GM12878 (cell line): Measurements from ENCODE around the gene MYH6. TPM values are rescaled to one million over a fixed set of nuclear protein-coding genes. Genes with fewer than 3 reads are reported as not detected.

Experiments used
- ATAC-seq: fragments of 200-7000 bp; cut with Tn5 transposase; 3 replicates; pipeline ENCODE4 v1.9.1; 2020; ENCODE audit warnings: mild to moderate bottlenecking, moderate library complexity
- BruUV-seq: library from RNA; stranded (reverse); fragments of 400-500 nt; replicated peaks from 2 replicates; lab custom pipeline; 2021; lab: Mats Ljungman, UMichigan
- CTCF ChIA-PET: fragments of 300-600 bp; sonication (Branson Sonifier 250); formaldehyde crosslinking; extraction: SDS; loops from one replicate; lab custom pipeline; 2021; ENCODE audit warnings: inconsistent platforms; lab: Yijun Ruan, JAX
- POLR2A ChIA-PET: fragments of 350-600 bp; formaldehyde crosslinking; extraction: SDS; loops from one replicate; lab custom pipeline; 2021; ENCODE audit warnings: inconsistent platforms; lab: Charles Lee
- RAD21 ChIA-PET: fragments of 300-600 bp; sonication (Branson Sonifier 250); formaldehyde crosslinking; loops from one replicate; lab custom pipeline; 2023; ENCODE audit warnings: antibody characterized with exemption; ENCODE audit not compliant: unreplicated experiment; lab: Charles Lee
- SMC1A ChIA-PET: fragments of 300-600 bp; sonication (Branson Sonifier 250); formaldehyde crosslinking; loops from one replicate; lab custom pipeline; 2023; ENCODE audit not compliant: unreplicated experiment, uncharacterized antibody; lab: Charles Lee
- DNase-seq: peaks from one replicate; pipeline ENCODE4 v3.0.0-alpha.2; 2011; ENCODE audit warnings: low read depth, low spot score
- FAIRE-seq: peaks from 3 replicates; lab custom pipeline; 2011; peaks lifted over from hg19 to GRCh38; lab: Jason Lieb, UNC
- H2AFZ ChIP-seq: 2 replicates; pipeline ENCODE4 v1.6.0; 2011; ENCODE audit warnings: low read depth, low read length, control low read depth; ENCODE audit not compliant: control insufficient read depth
- H3K27ac ChIP-seq: 2 replicates; pipeline ENCODE4 v1.5.1; 2011; ENCODE audit warnings: control low read depth; ENCODE audit not compliant: control insufficient read depth, insufficient read depth
- H3K27me3 ChIP-seq, 2 experiments: replicated peaks in 1 of 2; 2 replicates each; pipeline versions ENCODE4 v1.6.0 to v1.6.1; 2011; ENCODE audit warnings: low read length in 1 of 2; ENCODE audit not compliant: control insufficient read depth in 2 of 2, insufficient read depth in 2 of 2
- H3K36me3 ChIP-seq, 2 experiments: 2 replicates each; pipeline ENCODE4 v1.5.1; 2011; ENCODE audit warnings: low read length in 1 of 2; ENCODE audit not compliant: control insufficient read depth in 2 of 2, insufficient read depth in 2 of 2
- H3K4me1 ChIP-seq: 2 replicates; pipeline ENCODE4 v1.6.1; 2011; ENCODE audit warnings: mild to moderate bottlenecking, low read length, moderate library complexity, mixed read lengths; ENCODE audit not compliant: control insufficient read depth, insufficient read depth
- H3K4me2 ChIP-seq: 2 replicates; pipeline ENCODE4 v1.6.0; 2011; ENCODE audit warnings: control low read depth; ENCODE audit not compliant: control insufficient read depth, insufficient read depth
- H3K4me3 ChIP-seq: fragments of 200-600 bp; sonication (generic); 2 replicates; pipeline ENCODE4 v1.5.1; 2016
- H3K79me2 ChIP-seq: 2 replicates; pipeline ENCODE4 v1.6.0; 2011; ENCODE audit warnings: low read length; ENCODE audit not compliant: control insufficient read depth, insufficient read depth
- H3K9ac ChIP-seq: 2 replicates; pipeline ENCODE4 v1.8.0; 2011; ENCODE audit warnings: low read length, control low read depth, mixed read lengths; ENCODE audit not compliant: control insufficient read depth, insufficient read depth
- H3K9me3 ChIP-seq: replicated peaks from 3 replicates; pipeline ENCODE4 v1.5.1; 2011; ENCODE audit warnings: mild to moderate bottlenecking, low read length; ENCODE audit not compliant: control insufficient read depth, insufficient read depth
- H4K20me1 ChIP-seq: 2 replicates; pipeline ENCODE4 v1.6.0; 2011; ENCODE audit not compliant: control insufficient read depth, insufficient read depth
- GABPA ChIP-seq: IDR thresholded peaks from 2 replicates; pipeline ENCODE4 v1.6.1; 2014; ENCODE audit warnings: antibody characterized with exemption, low read depth, mild to moderate bottlenecking, inconsistent platforms
- JUNB ChIP-seq: IDR thresholded peaks from 2 replicates; pipeline ENCODE4 v1.6.1; 2016; ENCODE audit warnings: antibody characterized with exemption, mild to moderate bottlenecking
- MAX ChIP-seq: IDR thresholded peaks from 2 replicates; pipeline ENCODE4 v1.6.1; 2012; ENCODE audit warnings: low read depth, low read length, improper control_type of control experiment
- NKRF ChIP-seq: fragments of 450-650 bp; conservative IDR thresholded peaks from 2 replicates; pipeline ENCODE4 v1.6.1; 2017; ENCODE audit warnings: mild to moderate bottlenecking, moderate library complexity
- NRF1 ChIP-seq: conservative IDR thresholded peaks from 2 replicates; pipeline ENCODE4 v1.6.1; 2011; ENCODE audit warnings: mild to moderate bottlenecking, low read depth, low read length, improper control_type of control experiment
- PAX8 ChIP-seq: fragments of 450-650 bp; IDR thresholded peaks from 2 replicates; pipeline ENCODE4 v1.6.1; 2017; ENCODE audit warnings: mild to moderate bottlenecking, moderate library complexity
- PBX3 ChIP-seq: IDR thresholded peaks from 2 replicates; pipeline ENCODE4 v1.6.1; 2011; ENCODE audit warnings: mild to moderate bottlenecking, low read depth, low read length, moderate library complexity; ENCODE audit not compliant: insufficient replicate concordance
- PML ChIP-seq: IDR thresholded peaks from 2 replicates; pipeline ENCODE4 v1.6.1; 2012; ENCODE audit warnings: low read length, inconsistent platforms
- SIN3A ChIP-seq: IDR thresholded peaks from 2 replicates; pipeline ENCODE4 v1.6.1; 2012; ENCODE audit warnings: low read depth, low read length, improper control_type of control experiment
- STAT3 ChIP-seq: IDR thresholded peaks from 2 replicates; pipeline ENCODE4 v1.6.1; 2011; ENCODE audit warnings: low read depth, low read length, improper control_type of control experiment
- TCF12 ChIP-seq: IDR thresholded peaks from 2 replicates; pipeline ENCODE4 v1.6.1; 2011; ENCODE audit warnings: low read depth, mild to moderate bottlenecking, low read length
- ZBTB40 ChIP-seq: fragments of 450-650 bp; IDR thresholded peaks from 2 replicates; pipeline ENCODE4 v1.6.1; 2016; ENCODE audit warnings: mild to moderate bottlenecking, moderate library complexity, borderline replicate concordance
- ZZZ3 ChIP-seq: IDR thresholded peaks from 2 replicates; pipeline ENCODE4 v1.6.1; 2011; ENCODE audit warnings: low read depth; ENCODE audit not compliant: control insufficient read depth, insufficient read length
- WGBS: methylation state at CpG from one replicate; pipeline ENCODE4 v1.1.6; 2016; ENCODE audit warnings: low lambda C conversion rate; ENCODE audit not compliant: insufficient replicate concordance, insufficient coverage; ENCODE audit errors: missing lambda C conversion rate; 5-methylcytosine and 5-hydroxymethylcytosine counted together
- in situ Hi-C: fragments of 300-500 bp; cut with MboI; formaldehyde crosslinking; loops from 9 replicates; pipeline ENCODE4 v1.14.3; 2018; ENCODE audit warnings: mixed read lengths
- intact Hi-C: fragments of 100-400 bp; cut with micrococcal nuclease; formaldehyde crosslinking; loops from one replicate; pipeline ENCODE4 v1.14.2; 2022; ENCODE audit not compliant: unreplicated experiment
- polyA plus RNA-seq, 11 experiments: library from polyadenylated mRNA; depleted of rRNA in 4 of 11; unstranded in 6 of 11; stranded (reverse) in 5 of 11; fragments of >200 nt; fragmentation: Nextera tagmentation in 4 of 11; fragmentation: Illumina TruSeq in 1 of 11; extraction: Ambion mirVana in 4 of 11; extraction: Trizol in 1 of 11; gene quantifications; 1 replicate in 1 of 11; 2 replicates in 10 of 11; pipeline versions ENCODE4 v1.2.1 to v1.2.3, GENCODE V29; 2011 to 2016; ENCODE audit warnings: inconsistent platforms in 2 of 11, missing spikeins in 2 of 11, low read depth in 1 of 11
- total RNA-seq, 4 experiments: library from RNA; depleted of rRNA in 3 of 4; stranded (reverse); fragments of >200 nt in 3 of 4; fragmentation: Illumina TruSeq in 1 of 4; extraction: Trizol in 1 of 4; gene quantifications; 2 replicates each; pipeline versions ENCODE4 v1.2.1 to v1.2.3, GENCODE V29; 2013 to 2021

Gene MYH6
- total and polyA plus RNA-seq, 10 of the 15 experiments (the other 5 are each of a cell fraction or from before 2014, with no cell fraction given): 0.01 to 0.84 (median 0.05) TPM; not detected in 7

- TF ChIP-seq ZBTB40: no peak
These were observed 42.9 kb downstream of the MYH6 start, which contains the start of gene EFS (continued) for GRCh38 chr14:23365036-23365731.

- H3K27ac ChIP-seq: no peak overlapping the region
- no peak overlapping the region for H3K9ac ChIP-seq
- peaks cover 0 to 8% of the 10 kb centered on the region in 2 experiments; a peak in 3 of 4 replicates for H3K27me3 ChIP-seq
- no peak for FAIRE-seq
- ChIA-PET SMC1A (no interaction called here), CTCF (no interaction called here), RAD21 (no interaction called here), POLR2A (no interaction called here)
- no peaks in the 10 kb centered on the region for H3K36me3 ChIP-seq
- no peaks in the 10 kb centered on the region for H3K79me2 ChIP-seq
- ATAC-seq: no peak
- H3K4me2 ChIP-seq: no peak overlapping the region
- no peaks in the 10 kb centered on the region for H3K9me3 ChIP-seq
- DNase-seq: no peak
- in situ Hi-C loops (no loop called here), intact Hi-C loops (no loop called here)
- H4K20me1 ChIP-seq: no peaks in the 10 kb centered on the region
- 18% methylated on average over 19 of the region's 21 CpGs for WGBS
- no TSS peak for BruUV-seq
- no peak overlapping the region for H2AFZ ChIP-seq
- H3K4me3 ChIP-seq: no peak overlapping the region
- no peaks in the 10 kb centered on the region for H3K4me1 ChIP-seq
- TF ChIP-seq PAX8 (no peak), SIN3A (no peak), NRF1 (no peak), JUNB (no peak), MAX (no peak), GABPA (no peak), NKRF (no peak), PML (no peak), ZZZ3 (no peak), STAT3 (no peak), TCF12 (no peak), PBX3 (no peak)
These were observed 43.7 kb downstream of the MYH6 start for GRCh38 chr14:23364164-23365035.
